ENCODE measurements around the gene ACSF3.

Gene ACSF3

GRCh38 chr16:89134269-89134668 is 40.6 kb downstream of the ACSF3 start:
- no peak for DNase-seq

DNA sequence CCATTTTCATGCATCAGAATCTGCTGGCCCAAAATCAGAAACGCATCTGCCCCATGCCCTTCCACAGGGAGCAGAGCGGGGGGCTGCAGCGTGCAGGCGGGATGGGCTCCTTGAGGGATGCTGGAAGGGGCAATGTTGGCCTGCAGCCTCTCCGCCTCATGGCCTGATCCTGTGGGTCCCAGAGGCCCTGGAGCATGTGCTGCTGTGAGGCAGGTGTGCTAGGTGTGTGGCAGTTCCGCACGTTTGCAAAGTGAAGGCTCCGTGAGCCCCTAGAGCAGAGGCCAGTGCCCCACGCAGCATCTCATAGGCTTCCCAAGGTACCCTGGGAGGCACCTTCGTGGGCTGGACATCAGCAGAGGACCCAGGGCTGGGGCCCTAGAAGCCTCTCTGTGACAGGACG is 41.5 kb downstream of the ACSF3 start:
- DNase-seq = no peak

DNA sequence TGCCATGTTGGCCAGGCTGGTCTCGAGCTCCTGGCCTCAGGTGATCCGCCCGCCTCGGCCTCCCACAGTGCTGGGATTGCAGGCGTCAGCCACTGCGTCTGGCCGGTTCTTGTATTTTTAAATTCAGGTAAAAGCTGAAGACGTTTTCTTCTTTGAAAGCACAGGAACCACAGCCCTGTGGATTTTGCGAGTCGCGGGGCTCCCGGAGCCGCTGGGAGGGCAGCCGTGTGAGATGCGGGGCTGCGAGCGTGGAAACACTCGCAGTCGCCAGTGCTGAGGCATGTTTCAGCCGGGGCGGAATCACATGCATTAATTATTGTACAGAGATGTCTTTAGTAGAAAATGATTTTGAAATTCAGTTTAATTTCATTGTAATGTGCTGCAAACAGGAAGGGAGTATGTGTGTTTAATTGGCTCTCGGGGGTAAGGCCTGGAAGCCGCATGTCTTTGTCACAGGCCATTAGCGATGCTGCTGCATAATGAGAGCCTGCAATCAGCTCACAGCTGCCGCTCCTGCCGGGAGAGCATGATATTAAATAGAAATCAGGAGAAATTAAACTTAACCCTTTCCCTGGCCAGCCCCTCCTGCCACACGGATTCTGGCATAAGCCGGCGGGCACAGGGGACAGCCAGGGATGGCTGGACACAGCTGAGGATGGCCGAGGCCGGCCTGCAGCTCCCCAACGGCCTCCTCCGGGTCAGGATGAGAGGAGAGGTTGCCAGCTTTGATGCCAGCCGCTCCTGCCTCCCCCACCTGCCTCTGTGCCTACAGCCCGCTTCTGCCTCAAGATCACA is 42.5 kb downstream of the ACSF3 start:
- DNase-seq = no peak

GRCh38 chr16:89136931-89137330 is 43.3 kb downstream of the ACSF3 start:
- DNase-seq = no peak

DNA sequence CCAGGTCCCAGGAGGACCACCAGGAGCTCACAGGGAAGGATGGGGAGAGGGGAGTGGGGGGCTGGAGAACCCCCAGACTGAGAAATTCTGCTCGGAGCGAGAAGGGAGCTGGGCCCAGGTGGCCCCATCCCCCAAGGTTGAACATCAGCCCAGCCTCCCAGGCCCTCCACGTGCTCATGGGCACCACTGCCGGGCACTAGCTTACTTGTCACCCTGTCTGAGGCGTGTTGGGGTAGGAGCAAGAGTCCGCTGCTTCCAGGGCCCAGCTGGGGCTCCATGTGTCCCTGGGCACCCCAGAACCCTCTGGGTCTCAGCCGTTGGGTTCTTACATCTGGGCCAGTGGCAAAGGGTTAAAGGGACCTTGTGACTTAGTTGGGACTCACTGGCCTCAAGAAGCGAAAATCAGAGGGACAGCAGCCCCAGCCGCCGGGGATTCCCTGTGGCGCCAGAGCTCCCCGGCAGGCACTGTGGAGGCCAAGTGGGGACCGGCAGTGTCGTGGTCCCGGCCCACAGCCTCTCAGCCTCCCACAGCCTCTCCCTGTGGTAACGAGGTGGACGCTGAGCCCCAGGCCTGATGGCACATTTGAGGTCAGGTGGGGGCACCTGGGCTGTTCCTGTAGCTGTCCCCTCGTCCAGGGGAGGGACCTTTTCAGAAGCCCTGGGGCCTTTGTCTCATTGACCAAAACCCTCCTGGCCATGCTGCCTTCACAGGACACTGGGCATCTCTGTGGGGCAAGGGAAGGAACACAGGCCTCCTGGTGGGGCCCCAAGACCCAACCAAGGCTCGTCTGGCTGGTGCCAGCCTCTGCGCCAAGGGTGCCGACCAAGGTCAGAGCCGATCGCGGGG is 44.2 kb downstream of the ACSF3 start:
- DNase-seq = no peak

DNA sequence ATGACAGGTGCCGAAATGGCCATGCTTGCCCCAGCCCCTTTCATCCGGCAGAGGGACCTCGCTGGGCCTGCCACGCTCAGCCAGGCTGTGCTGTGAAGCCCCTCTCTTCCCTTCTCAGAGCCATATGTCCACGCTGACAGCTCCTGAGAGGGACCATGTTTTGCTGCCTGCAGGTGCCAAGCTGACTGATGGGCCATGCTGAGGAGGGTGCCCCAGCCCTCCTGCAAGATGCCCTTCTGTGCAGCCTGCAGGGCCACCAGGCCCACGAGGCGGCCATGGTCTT is 44.8 kb downstream of the ACSF3 start:
- no peak for DNase-seq

DNA sequence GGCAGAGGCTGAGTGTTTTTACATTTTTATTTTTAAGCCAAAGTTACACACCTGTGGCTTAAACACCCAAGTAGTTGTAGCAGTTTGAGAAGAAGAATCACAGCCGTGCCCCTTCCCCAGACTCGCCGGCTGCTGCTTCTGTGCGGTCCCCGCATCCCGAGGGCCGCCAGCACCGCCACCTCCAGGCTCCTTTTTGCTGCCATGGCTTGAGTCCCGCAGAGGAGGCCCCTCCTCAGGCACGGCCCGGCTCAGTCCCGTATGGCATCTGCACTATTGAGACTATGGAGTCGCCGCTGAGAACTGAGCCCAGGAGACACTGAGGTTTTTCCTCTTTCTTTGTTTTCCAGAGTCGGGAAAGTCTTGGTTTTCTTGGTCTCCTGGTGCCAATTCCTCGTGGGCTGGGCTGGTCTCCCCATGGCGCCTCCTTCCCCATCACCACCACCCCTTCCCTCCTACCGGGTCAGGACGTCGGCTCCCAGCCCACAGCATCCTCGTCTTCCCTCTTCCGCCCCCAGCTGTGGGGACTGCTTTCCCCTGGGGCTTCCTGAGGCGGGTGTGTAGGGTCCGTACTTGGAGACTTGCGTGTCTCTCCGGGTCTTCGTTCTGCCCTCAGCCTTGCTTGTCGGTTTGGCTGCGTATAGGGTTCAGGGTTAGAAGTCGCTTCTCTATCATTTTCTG is 45.3 kb downstream of the ACSF3 start:
- DNase-seq = no peak

DNA sequence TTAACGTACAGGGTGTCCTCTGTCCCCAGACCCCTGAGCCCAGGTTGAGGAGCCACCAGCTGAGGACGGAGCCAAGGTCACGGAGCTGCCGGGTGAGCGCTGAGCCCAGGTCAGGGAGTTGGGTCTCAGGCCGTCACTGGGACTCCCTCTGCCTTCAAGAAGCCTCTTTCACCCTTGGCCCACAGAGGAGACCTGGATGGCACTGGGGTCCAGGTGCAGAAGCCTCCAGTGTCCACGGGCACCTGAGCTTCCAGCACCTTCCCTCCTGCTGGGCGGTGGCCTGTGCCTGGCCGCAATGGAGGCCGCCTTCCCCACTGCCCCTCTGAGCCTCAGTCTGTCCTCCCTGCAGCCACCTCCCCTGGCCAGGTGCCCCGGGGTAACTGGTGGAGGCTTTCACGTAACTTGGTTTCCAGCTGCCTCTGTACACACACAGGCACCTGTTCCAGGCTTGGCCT is 46.3 kb downstream of the ACSF3 start:
- DNase-seq = no peak

DNA sequence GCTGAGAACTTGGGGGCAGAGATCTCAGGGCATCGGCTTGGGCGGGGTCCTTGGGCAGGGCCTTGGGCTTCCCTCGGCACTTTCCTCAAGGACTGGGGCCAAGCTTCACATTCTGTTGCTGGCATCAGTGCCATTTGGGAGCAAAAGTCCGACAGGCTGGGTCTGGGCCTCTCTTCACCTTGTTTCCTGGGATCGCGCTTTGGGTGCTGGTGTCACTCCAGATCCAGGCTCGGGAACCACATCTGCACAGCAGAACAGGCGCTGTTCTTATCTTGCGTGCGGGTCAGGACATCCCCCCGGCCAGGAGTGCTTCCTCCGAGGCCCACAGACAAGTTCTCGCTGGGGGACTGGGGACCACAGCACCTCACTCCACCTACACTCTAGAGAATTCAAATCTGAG is 46.7 kb downstream of the ACSF3 start:
- DNase-seq = no peak

- no peak for DNase-seq
These were observed 47.6 kb downstream of the ACSF3 start for GRCh38 chr16:89140981-89141883.

DNA sequence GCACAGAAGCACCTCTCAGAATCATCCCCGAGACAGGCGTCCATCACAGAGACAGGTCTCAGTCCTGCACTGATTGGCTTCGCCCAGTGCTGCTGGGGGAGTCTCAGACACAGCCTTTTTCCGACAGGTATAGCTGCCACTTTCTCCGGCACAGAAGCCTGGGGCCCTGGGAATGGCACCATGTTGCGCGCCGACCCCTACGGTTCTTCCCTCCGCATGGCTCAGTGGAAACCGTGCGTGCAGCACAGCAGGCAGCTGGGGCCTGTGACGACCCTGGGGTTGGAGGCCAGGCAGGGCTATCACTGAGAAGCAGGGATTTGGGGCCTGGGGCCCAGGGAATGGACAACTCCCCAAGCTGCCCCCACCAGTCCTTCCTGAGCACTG is 48.2 kb downstream of the ACSF3 start:
- no peak for DNase-seq

GRCh38 chr16:89142474-89143195 is 49.0 kb downstream of the ACSF3 start:
- no peak for DNase-seq

DNA sequence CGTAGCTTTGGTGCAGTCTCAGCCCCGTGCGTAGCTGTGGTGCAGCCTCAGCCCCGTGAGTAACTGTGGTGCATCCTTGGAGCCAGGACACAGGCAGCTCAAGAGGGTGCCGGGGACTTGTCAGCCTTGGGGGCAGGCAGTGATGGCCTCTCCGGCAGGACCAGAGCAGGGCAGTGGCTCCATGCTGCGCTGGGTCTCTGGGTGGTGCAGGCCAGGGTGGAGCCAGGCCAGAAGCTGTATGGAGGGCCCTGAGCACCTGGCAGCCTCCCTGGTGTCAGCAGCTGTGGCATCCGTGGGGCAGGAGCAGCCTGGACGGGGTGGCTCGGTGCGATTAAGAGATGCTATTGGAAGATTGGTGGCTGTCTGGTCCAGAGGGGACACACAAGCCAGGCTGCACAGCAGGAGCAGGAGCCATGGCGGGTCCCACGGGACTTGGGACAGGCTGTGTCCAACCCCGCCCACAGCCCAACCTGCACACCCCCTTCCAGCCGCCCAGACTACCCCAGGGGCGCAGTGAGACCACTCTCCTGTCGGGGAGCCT is 49.6 kb downstream of the ACSF3 start:
- DNase-seq = no peak

DNA sequence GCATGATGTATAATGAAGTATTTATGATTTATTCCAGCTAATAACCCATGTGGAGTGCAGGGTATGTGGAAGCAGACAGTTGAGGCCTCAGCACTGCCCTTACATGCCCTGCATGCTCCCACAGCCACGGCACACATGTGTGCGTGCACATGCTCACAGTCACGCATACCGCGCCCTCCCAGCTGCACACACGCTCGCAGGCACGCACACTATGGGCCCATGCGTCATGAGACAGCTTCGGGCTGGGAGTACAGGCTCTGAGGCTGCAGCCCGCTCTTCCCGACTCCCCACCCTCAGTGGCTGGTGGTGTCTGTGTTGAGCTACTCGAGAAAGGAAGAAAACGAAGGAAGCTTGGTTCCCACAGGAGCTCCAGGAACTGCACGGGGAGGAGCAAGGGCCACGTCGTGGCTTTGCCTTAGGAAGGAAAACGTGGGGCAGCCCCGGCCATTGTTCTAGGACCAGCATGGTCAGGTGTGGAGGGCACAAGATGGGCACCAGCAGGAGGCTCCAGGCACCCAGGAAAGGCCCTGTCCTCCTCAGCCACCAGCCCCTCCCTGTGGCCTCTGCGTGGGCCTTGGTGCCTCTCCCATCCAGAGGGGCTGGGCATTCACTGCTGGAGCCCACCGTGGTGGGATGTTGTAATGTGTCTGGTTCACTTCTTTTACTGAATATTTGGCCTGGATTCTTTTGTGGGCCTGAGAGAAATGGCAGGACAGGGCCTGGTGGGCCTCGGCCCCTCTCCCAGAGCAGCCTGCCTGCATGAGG is 50.4 kb downstream of the ACSF3 start:
- DNase-seq = no peak

- DNase-seq = no peak
These were observed 51.0 kb downstream of the ACSF3 start for GRCh38 chr16:89144681-89145080.

GRCh38 chr16:89145406-89146161 is 51.9 kb downstream of the ACSF3 start:
- no peak for DNase-seq

DNA sequence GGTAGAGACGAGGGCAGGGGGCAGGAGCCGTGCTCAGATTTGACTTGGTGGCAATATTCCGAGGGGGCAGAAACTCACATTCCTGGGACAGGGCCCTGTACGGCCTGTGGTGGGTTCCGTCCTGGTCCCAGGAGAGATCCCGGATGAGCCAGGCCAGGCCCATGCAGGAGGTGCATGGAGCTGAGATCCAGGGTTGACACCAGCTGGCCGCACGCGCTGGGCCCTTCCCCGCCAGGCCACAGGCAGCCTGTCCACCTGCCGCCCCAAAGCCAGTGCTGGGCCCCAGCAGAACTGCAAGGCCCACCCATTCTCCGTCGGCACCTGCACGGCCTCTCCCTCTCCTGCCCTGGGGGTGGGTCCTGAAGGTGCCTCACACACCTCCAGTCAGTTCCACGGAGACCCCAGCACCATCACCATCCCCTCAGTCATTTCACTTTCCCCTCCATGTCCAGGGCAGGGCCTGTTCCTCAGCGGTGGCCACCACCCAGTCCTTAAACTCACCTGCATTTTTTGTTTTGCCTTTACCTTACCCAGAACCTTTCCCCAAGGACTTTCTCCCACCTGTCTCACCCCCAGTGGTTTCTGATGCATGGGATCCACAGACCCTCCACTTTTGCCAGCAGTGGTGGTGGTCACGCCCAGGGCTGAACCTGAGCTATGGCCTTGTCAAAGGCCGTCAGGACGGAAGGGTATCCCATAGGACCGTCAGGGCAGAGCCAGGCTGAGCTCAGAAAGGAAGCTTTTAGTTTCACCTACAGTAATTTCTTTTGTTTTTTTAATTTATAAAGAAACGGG is 52.8 kb downstream of the ACSF3 start:
- no peak for DNase-seq

DNA sequence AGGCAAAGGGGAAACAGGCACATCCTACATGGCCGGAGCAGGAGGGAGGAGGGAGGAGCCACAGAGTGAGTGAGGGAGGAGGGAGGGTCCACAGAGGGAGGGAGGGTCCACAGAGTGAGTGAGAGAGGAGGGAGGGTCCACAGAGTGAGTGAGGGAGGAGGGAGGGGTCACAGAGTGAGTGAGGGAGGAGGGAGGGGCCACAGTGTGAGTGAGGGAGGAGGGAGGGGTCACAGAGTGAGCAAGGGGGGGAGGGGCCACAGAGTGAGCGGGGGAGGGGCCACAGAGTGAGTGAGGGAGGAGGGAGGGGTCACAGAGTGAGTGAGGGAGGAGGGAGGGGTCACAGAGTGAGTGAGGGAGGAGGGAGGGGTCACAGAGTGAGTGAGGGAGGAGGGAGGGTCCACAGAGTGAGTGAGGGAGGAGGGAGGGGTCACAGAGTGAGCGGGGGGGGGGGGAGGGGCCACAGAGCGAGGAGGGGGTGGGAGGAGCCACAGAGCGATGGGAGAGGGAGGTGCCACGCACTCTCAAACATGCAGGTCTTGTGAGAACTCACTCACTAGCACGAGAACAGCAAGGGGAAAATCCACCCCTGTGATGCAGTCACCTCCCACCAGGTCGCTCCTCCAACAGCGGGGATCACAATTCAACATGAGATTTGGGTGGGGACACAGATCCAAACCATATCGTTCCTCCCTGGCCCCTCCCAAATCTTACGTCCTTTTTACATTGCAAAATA is 53.6 kb downstream of the ACSF3 start:
- DNase-seq = no peak

GRCh38 chr16:89149386-89149785 is 55.7 kb downstream of the ACSF3 start:
- no peak for DNase-seq
